Camera-type eye (tissue), 1 donor: ENCODE measurements around the gene GZMA. TPM values are rescaled to one million over a fixed set of nuclear protein-coding genes. Genes with fewer than 3 reads are reported as not detected.

Source experiments
- total RNA-seq: library from RNA; depleted of rRNA; stranded (reverse); fragments of >200 nt; gene quantifications from one replicate; pipeline ENCODE4 v1.2.3, GENCODE V29; 2014

Gene GZMA
- total RNA-seq: 1.2 TPM

DNA sequence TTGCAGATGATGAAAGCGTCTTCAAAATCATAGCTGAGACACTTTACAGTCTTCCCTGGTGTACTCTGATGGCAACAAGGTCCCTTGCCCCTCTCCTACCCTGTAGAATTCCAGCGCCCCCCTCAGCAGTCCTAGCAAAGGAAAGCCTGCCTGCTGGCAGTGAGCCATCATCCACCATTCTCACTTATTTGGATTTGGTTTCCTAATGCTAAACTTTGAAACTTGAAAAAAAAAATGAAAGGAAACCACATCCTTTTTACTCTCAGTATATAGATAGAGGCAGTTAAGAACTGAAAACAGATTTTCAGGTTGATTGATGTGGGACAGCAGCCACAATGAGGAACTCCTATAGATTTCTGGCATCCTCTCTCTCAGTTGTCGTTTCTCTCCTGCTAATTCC is at the start of gene GZMA:
Gene GZMA, plus strand, starts transcription at position 299 of the 400 bp plus-strand sequence. Its CDS starts 37 bp downstream, at position 336.

Other genes with a start within 250 kb of the GZMA start
- gene ESM1, start 117.1 kb upstream of the GZMA start, total RNA-seq: 3.6 TPM
- gene GZMK, start 78.4 kb upstream of the GZMA start, total RNA-seq: 0.33 TPM
- gene GPX8, start 57.5 kb downstream of the GZMA start, total RNA-seq: 58.7 TPM
- 0.38 TPM for gene CDC20B, start 70.5 kb downstream of the GZMA start, total RNA-seq
- gene MCIDAS, start 124.7 kb downstream of the GZMA start, total RNA-seq: not detected
- 0.27 TPM for gene CCNO, start 131.0 kb downstream of the GZMA start, total RNA-seq
- 50.7 TPM for gene DHX29, start 205.0 kb downstream of the GZMA start, total RNA-seq
- gene MTREX, start 205.3 kb downstream of the GZMA start, total RNA-seq: 130 TPM